Epithelial cell of esophagus (primary cell): ENCODE data around the gene PAX5.

Source experiments
- DNase-seq: peaks from one replicate; pipeline ENCODE4 v3.0.0; 2010; ENCODE audit warnings: low read depth
- H3K4me3 ChIP-seq: 2 replicates; pipeline ENCODE4 v1.5.1; 2011; ENCODE audit warnings: mild to moderate bottlenecking, low read length, control low read depth
- TF ChIP-seq, protein P1 (sequence below): IDR thresholded peaks from 2 replicates; pipeline ENCODE4 v1.5.1; 2011; ENCODE audit warnings: low read depth, mild to moderate bottlenecking, low read length, control low read depth, inconsistent platforms; ENCODE audit not compliant: insufficient read depth; ENCODE audit errors: missing control alignments

The PAX5 gene

GRCh38 chr9:36942891-36943290, 91.2 kb downstream of the PAX5 start:
- TF ChIP-seq, protein P1, sequence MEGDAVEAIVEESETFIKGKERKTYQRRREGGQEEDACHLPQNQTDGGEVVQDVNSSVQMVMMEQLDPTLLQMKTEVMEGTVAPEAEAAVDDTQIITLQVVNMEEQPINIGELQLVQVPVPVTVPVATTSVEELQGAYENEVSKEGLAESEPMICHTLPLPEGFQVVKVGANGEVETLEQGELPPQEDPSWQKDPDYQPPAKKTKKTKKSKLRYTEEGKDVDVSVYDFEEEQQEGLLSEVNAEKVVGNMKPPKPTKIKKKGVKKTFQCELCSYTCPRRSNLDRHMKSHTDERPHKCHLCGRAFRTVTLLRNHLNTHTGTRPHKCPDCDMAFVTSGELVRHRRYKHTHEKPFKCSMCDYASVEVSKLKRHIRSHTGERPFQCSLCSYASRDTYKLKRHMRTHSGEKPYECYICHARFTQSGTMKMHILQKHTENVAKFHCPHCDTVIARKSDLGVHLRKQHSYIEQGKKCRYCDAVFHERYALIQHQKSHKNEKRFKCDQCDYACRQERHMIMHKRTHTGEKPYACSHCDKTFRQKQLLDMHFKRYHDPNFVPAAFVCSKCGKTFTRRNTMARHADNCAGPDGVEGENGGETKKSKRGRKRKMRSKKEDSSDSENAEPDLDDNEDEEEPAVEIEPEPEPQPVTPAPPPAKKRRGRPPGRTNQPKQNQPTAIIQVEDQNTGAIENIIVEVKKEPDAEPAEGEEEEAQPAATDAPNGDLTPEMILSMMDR: no peak
- DNase-seq: no peak
- H3K4me3 ChIP-seq: no peak overlapping the region

DNA sequence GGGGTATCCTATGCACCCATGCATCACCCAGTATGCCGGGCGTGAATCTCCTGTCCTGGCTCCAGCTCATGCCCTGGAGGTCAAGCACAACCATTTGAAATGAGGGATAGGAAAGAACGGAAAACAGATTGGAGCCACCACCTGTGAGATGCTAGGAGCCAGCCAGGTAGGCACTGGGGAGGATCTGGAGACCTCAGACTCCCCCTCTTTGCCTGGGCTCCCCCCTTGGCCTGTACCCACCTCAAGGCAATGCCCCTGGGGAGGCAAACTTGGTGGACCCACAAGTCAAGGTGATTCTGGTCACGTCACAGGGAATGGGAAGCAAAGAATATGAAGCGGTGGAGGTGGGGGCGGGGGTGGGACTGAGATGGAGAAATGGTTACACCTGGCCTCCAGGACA, 92.6 kb downstream of the PAX5 start:
- no peak for DNase-seq
- no peak overlapping the region for H3K4me3 ChIP-seq
- TF ChIP-seq, protein P1: no peak

DNA sequence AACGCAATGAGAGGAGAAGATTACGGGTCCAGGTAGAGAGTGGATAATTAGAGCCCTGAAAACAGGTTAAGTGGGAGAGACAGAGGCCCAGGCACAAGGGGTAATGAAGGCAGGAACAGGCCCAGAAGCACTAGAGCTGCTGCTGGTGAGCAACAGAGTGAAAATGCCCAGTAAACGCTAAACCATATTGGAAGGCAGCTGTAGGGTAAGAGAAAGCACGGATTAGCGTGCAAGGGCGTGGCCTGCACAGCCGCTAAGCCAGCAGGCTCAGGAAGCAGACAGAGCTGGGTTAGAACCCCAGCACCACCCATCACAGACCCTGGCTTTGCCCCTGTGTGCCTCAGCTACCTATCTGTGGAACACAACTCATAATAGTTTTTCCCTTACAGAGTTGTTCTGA, 93.2 kb downstream of the PAX5 start:
- TF ChIP-seq, protein P1: no peak
- H3K4me3 ChIP-seq: no peak overlapping the region
- DNase-seq: no peak

DNA sequence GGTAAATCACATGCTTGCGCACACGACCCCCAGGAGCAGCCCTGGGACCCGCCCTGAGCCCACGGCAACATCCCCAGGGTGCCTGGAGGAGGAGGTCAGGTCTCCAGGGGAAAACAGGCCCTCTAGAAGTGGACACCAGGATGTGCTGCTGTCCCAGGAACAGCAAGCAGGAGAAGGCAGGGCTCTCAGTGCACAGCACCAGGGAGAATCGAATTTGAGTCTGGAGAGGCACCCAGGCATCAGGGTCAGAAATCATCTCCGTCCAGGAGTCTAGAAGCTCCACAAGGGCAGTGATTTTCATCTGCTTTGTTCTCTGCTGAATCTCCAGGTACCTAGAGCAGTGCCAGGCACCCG, 93.6 kb downstream of the PAX5 start:
- DNase-seq: no peak
- TF ChIP-seq, protein P1: no peak
- H3K4me3 ChIP-seq: no peak overlapping the region

DNA sequence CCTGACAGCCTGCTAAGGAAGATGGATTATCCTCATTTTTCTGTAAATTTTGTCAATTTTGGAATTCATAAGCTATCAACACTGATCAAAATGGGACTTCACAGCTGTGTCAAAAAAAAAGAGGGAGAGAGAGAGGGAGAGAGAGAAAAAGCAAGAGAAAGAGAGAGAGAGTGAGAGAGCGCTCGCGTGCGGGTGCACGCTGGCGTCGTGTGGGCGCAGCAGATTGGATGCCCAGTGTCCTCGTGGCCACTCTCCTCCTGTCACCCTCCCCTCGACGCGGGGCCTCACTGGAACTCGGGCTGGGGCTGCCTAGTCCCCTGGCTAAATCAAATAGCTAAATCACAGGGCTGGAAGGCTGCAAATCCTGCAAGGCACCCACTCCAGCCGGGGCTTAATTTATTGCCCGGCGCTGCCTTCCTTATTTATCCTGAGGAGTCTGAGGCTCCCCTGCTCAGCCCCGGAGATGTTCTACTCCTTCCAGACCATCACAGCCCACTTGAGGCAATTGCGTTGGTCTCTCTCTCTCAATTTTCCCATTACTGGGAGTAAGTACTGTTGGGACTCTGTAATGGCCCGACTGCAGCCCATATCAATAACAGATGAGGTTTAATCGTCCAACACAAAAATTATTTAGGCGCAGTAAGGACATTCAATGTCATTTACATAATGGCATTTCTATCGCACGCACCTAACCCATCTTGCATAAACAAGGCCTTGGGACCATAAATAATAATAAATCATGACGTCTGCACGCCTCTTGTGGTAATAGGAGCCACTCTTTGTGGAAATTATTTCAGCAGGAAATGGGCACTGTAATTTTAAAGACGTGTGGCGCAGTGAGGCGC, 94.2 kb downstream of the PAX5 start:
- H3K4me3 ChIP-seq: no peak overlapping the region
- TF ChIP-seq, protein P1: no peak
- DNase-seq: no peak

DNA sequence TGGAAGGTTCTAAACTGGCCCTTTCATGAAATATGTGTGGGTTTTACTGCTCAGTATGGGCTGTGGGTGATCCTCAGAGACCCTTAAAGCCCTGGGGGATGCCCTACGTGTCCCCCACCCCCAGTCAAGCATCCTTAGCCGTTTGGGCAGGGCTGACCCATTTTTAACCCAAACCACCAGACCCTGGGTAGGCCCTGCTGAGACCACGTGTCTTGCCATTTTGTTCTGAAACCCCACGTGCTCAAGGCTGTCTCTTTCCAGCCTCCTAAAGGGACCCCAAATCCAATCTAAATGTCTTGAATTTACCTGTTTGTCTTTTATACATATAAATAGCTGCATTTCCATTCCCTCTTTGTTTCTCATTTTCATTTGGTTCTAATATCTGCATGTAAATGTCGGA, 94.9 kb downstream of the PAX5 start:
- H3K4me3 ChIP-seq: no peak overlapping the region
- DNase-seq: no peak
- TF ChIP-seq, protein P1: no peak

- no peak for DNase-seq
- H3K4me3 ChIP-seq: no peak overlapping the region
- TF ChIP-seq, protein P1: no peak
Observed at GRCh38 chr9:36938617-36939016, 95.5 kb downstream of the PAX5 start.
